ENCODE results near the gene MGME1. TPM values are rescaled to one million over a fixed set of nuclear protein-coding genes. Genes with fewer than 3 reads are reported as not detected.

Gene MGME1, protein sequence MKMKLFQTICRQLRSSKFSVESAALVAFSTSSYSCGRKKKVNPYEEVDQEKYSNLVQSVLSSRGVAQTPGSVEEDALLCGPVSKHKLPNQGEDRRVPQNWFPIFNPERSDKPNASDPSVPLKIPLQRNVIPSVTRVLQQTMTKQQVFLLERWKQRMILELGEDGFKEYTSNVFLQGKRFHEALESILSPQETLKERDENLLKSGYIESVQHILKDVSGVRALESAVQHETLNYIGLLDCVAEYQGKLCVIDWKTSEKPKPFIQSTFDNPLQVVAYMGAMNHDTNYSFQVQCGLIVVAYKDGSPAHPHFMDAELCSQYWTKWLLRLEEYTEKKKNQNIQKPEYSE
- polyA plus RNA-seq (ENCODE audit: insufficient read length), result 16.5 TPM

- peak; percentile 97 for DNase-seq (ENCODE audit: low read depth)
Observed at GRCh38 chr20:17968366-17969277, at the start of gene MGME1, which contains the start of gene SNX5. MGME1 (plus strand) TSS chr20:17969018; CDS start chr20:17969860, 842 bp downstream. SNX5 (minus strand) TSS chr20:17968794; CDS start chr20:17968425, 369 bp downstream.

DNA sequence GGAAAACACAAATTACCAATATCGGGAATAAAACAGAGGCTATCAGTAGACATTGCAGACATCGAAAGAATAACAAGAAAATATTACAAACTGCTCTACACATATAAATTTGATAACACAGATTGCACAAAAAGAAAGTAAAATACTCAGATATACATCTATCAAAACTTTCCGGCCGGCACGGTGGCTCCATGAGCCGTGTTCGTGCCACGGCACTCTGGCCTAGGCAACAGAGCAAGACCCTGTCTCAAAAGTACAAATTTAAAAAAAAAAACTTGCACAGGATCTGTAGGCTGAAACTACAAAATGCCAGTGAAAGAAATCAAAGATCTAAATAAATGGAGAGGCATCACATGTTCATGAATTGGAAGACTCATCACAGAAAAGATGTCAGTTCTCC, 49.7 kb upstream of the MGME1 start:
- no peak for DNase-seq (ENCODE audit: low read depth)

DNA sequence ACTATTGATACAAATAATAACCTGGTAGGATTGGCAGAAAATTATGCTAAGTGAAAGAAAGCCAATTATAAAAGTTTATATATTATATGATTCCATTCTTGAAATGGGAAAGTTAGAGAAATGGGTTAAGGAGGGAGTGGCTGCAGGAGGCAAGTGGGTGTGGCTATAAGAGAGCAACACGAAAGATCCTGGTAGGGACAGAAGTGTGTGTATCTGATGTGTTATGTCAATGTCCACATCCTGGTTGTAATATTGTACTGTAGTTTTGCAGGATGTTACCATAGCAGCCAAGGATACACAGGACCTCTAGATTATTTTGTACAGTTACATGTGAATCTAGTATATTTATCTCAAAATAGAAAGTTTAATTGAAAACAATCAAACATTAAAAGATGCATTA, 47.0 kb upstream of the MGME1 start:
- no peak for DNase-seq (ENCODE audit: low read depth)

GRCh38 chr20:17925141-17925939, 43.5 kb upstream of the MGME1 start:
- DNase-seq (ENCODE audit: low read depth), result peak; percentile 65

DNA sequence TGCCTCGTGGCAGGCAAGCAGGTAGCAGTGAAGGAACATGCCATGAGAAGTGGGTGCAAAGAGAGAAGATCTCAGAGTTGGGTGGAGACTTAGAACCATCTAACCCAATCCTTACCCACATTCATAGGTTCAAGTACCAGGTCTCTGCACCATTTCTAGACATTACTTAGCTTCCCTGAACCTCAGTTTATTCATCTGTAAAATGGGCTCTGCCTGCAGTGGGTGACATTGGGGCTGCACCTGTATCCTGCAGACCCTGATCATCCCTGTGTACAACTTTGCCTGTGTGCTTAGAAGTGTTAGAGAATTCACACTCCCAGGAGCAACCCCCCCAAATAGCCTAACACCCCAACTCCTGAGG, 42.9 kb upstream of the MGME1 start:
- DNase-seq (ENCODE audit: low read depth), result no peak

GRCh38 chr20:17928211-17928611, 40.6 kb upstream of the MGME1 start:
- DNase-seq (ENCODE audit: low read depth), result no peak

GRCh38 chr20:17928633-17929311, 40.0 kb upstream of the MGME1 start:
- no peak for DNase-seq (ENCODE audit: low read depth)

- no peak for DNase-seq (ENCODE audit: low read depth)
Observed at GRCh38 chr20:17931513-17931912, 37.3 kb upstream of the MGME1 start.

DNA sequence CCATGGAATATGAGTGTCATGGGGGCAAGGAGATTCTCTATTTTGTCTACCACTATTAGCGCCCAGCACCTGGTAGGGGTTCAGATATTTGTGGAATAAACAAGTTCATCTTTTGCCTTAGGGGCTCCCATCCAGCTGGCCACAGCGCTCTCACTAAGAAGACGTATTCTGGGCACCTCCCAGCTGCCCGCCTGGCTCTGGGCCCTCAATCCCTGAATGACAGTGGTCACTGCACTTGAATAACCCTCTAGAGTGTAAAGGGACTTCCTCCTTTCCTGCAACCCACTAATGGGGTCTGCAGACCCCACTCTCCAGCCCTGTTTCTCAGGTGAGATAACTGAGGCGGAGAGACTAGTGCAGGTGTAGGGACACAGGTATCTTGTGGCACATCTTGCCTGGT, 36.4 kb upstream of the MGME1 start:
- DNase-seq (ENCODE audit: low read depth), result no peak

- DNase-seq (ENCODE audit: low read depth), result no peak
Observed at GRCh38 chr20:17933121-17933520, 35.7 kb upstream of the MGME1 start.

DNA sequence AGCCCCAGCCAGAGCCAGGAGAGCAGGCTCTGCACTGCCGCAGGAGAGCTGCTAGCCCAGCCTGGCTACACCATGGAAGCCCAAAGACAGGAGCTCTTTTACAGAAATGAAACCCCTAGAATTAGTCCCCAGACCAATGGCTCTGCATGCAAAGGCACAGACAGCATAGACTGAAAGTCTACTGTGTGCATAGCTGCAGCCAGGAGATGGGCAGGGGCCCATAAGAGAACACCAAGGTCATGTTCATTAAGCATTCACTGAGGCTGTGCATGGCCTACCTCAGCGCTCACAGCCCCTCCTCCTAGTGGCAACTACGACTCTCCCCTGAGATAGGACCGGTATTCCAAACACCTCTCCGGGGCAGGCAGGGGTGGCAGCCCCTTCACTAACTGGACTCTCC, 35.1 kb upstream of the MGME1 start:
- DNase-seq (ENCODE audit: low read depth), result no peak

GRCh38 chr20:17934141-17934862, 34.5 kb upstream of the MGME1 start:
- no peak for DNase-seq (ENCODE audit: low read depth)

DNA sequence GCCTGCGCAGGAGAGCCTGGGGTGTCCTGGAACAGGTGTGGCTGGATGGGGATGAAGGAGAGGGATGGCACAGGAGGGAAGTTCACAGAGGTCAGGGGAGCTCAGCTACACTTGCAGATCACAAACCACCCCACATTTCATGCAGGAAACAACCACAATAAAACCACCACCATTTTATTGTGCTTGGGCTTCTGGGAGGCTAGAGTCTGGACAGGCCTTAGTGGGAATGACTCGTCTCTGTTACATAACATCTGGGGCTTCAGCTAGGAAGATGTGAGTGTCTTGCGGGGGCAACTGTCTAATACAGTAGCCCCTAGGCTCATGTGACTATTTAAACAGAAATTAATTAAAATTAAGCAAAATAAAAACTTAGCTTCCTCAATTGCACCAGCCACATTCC, 33.6 kb upstream of the MGME1 start:
- DNase-seq (ENCODE audit: low read depth), result no peak

DNA sequence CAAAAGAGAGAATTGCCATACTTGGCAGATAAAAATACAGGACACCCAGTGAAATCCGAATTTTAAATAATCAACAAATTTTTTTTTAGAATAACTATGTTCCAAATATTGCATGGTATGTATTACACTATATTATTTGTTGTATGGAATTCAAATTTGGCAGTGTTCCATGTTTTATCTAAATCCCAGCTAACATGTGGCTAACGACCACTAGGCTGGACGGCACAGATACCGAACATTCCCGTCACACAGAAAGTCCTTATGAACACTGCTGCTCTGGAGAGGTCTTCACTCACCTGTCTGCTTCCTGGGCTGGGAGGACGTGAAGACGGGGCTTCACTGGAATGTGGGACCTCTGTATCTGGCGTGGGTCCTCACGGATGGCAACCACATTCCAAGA, 33.1 kb upstream of the MGME1 start:
- no peak for DNase-seq (ENCODE audit: low read depth)

GRCh38 chr20:17936286-17936760, 32.5 kb upstream of the MGME1 start:
- no peak for DNase-seq (ENCODE audit: low read depth)

GRCh38 chr20:17936761-17937732, 31.8 kb upstream of the MGME1 start:
- DNase-seq (ENCODE audit: low read depth), result peak; percentile 74

GRCh38 chr20:17938871-17939619, 29.8 kb upstream of the MGME1 start:
- no peak for DNase-seq (ENCODE audit: low read depth)

- no peak for DNase-seq (ENCODE audit: low read depth)
Observed at GRCh38 chr20:17939622-17940223, 29.1 kb upstream of the MGME1 start.

Data from forelimb muscle (tissue), 1 donor.